ENCODE measurements around the gene APMAP. TPM values are rescaled to one million over a fixed set of nuclear protein-coding genes. Genes with fewer than 3 reads are reported as not detected.

Gene APMAP
- total RNA-seq, 1 experiment from 2014 or later: 82.7 TPM

DNA sequence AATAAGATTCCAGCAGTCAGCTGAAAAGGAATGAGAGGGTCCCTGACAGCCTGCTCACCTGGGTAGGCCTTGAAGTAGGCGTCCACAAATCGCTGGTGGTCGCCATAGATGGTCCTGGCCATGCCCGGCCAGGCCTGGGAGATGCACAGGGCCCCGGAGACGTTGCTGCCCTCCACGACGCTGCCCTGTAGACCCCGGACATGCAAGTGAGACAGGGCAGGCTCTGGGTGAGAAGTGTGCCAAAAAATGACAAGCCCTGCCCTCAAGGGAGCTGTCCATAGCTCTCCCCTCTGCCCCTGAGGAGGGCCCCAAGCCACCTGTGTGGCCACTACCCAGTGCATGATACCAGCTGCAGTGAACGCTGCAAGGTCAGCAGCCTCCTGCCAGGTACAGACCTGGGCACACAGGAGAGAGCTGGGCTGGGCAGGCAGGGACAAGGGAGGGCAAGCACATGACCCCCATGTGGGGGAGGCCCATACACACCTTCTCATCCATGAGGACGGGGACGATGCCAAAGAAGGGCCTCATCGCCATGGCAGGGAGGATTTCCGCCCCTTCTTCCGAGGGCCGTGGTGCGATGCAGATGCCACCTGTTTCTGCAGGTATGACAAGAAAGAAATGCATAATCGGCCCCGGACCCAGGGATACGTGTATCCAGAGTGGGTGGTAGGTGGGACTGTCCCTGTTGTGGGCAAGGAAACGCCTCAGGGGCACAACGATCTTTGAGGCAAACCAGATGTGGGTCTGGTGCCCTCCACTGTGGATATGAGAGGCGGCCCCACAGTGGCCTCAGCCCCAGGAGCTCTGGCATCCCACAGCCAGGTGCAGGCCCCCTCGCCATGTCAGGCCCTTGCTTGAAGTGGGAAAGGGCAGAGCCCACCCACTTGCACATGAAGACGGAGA lies 21.2 kb upstream of the APMAP start:
- no TSS peak for BruUV-seq (replicated peaks)
- Histone ChIP-seq H3K27me3 (ENCODE audit: insufficient read depth, low read length) (peaks cover 6% of the 10 kb centered on the region; the same call in 1 of the 2 replicates), H3K36me3 (ENCODE audit: control insufficient read depth in 1 of 2, insufficient read depth in 2 of 2, low read length in 2 of 2) (no peaks in the 10 kb centered on the region), H3K27ac (ENCODE audit: low read depth, low read length) (no peak overlapping the region), H2AFZ (ENCODE audit: low read depth, low read length, poor library complexity, severe bottlenecking) (no peak overlapping the region), H3K4me1 (ENCODE audit: control insufficient read depth in 1 of 2, insufficient read depth in 2 of 2, low read length in 2 of 2) (peaks cover 12 to 13% of the 10 kb centered on the region in 2 experiments), H3K79me2 (ENCODE audit: insufficient read depth, low read length) (no peaks in the 10 kb centered on the region), H4K20me1 (ENCODE audit: insufficient read depth) (no peaks in the 10 kb centered on the region), H3K4me3 (replicated peaks in 1 of 2; ENCODE audit: low read depth in 1 of 2, low read length in 2 of 2) (no peak overlapping the region), H3K9ac (ENCODE audit: low read length) (no peak overlapping the region), H3K9me2 (ENCODE audit: insufficient read depth) (no peaks in the 10 kb centered on the region), H3K9me3 (ENCODE audit: control insufficient read depth in 1 of 2, insufficient read depth in 1 of 2, low read depth in 1 of 2, low read length in 2 of 2) (no peaks in the 10 kb centered on the region), H3K4me2 (ENCODE audit: low read length) (no peak overlapping the region)
- ChIA-PET RAD21 (ENCODE audit: low non-redundant PET in 1 of 2, low total read pairs in 2 of 2, uncharacterized antibody in 2 of 2, unreplicated experiment in 2 of 2) (no interaction called here), POLR2A (no interaction called here), CTCF (no interaction called here)
- no peak for ATAC-seq
- TF ChIP-seq ELF1 (IDR thresholded peaks at IDR 0.05; ENCODE audit: borderline replicate concordance, low read depth) (no peak), SIN3A (IDR thresholded peaks at IDR 0.05; ENCODE audit: low read depth) (no peak), EZH2phosphoT487 (IDR thresholded peaks at IDR 0.05; ENCODE audit: borderline replicate concordance) (no peak), JUND (IDR thresholded peaks at IDR 0.05) (no peak), CBX3 (IDR thresholded peaks at IDR 0.05; ENCODE audit: low read depth) (no peak), TCF7L2 (IDR thresholded peaks at IDR 0.05; ENCODE audit: borderline replicate concordance, extremely low read depth, insufficient read depth, insufficient read length) (no peak), ZFX (IDR thresholded peaks at IDR 0.05) (no peak), POLR2A (IDR thresholded peaks at IDR 0.05; ENCODE audit: borderline replicate concordance, extremely low read depth, insufficient read depth, insufficient read length) (no peak), RAD21 (IDR thresholded peaks at IDR 0.05; ENCODE audit: low read depth) (no peak), CEBPB (IDR thresholded peaks at IDR 0.05; ENCODE audit: low read depth) (no peak), YY1 (IDR thresholded peaks at IDR 0.05; ENCODE audit: extremely low read depth, insufficient replicate concordance, low read depth, low read length) (no peak), SP1 (IDR thresholded peaks at IDR 0.05; ENCODE audit: low read depth) (no peak), SRF (IDR thresholded peaks at IDR 0.05; ENCODE audit: low read depth) (no peak), FOSL1 (IDR thresholded peaks at IDR 0.05; ENCODE audit: low read depth) (no peak), POLR2AphosphoS5 (IDR thresholded peaks at IDR 0.05; ENCODE audit: low read depth, low read length) (no peak)
- TF ChIP-seq, protein P1, sequence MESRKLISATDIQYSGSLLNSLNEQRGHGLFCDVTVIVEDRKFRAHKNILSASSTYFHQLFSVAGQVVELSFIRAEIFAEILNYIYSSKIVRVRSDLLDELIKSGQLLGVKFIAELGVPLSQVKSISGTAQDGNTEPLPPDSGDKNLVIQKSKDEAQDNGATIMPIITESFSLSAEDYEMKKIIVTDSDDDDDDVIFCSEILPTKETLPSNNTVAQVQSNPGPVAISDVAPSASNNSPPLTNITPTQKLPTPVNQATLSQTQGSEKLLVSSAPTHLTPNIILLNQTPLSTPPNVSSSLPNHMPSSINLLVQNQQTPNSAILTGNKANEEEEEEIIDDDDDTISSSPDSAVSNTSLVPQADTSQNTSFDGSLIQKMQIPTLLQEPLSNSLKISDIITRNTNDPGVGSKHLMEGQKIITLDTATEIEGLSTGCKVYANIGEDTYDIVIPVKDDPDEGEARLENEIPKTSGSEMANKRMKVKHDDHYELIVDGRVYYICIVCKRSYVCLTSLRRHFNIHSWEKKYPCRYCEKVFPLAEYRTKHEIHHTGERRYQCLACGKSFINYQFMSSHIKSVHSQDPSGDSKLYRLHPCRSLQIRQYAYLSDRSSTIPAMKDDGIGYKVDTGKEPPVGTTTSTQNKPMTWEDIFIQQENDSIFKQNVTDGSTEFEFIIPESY (IDR thresholded peaks at IDR 0.05; ENCODE audit: extremely low read depth, insufficient replicate concordance, low read length): no peak
- TF ChIP-seq, protein P2, sequence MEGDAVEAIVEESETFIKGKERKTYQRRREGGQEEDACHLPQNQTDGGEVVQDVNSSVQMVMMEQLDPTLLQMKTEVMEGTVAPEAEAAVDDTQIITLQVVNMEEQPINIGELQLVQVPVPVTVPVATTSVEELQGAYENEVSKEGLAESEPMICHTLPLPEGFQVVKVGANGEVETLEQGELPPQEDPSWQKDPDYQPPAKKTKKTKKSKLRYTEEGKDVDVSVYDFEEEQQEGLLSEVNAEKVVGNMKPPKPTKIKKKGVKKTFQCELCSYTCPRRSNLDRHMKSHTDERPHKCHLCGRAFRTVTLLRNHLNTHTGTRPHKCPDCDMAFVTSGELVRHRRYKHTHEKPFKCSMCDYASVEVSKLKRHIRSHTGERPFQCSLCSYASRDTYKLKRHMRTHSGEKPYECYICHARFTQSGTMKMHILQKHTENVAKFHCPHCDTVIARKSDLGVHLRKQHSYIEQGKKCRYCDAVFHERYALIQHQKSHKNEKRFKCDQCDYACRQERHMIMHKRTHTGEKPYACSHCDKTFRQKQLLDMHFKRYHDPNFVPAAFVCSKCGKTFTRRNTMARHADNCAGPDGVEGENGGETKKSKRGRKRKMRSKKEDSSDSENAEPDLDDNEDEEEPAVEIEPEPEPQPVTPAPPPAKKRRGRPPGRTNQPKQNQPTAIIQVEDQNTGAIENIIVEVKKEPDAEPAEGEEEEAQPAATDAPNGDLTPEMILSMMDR (IDR thresholded peaks at IDR 0.05 in 2 of 3, conservative IDR thresholded peaks at IDR 0.05 in 1 of 3; ENCODE audit: borderline replicate concordance in 1 of 3, insufficient read depth in 1 of 3, low read depth in 2 of 3, low read length in 2 of 3): no peak
- intact Hi-C loops (cut with micrococcal nuclease): no loop called here
- no peak for DNase-seq (ENCODE audit: low read depth, low spot score)
